A549 (cell line): ENCODE measurements around the gene NFATC2. TPM values are rescaled to one million over a fixed set of nuclear protein-coding genes. Genes with fewer than 3 reads are reported as not detected.
A peak's percentile ranks its signal among the peaks of the same experiment; 100 is the strongest.
"Not testable (repeated sequence)": the region's sequence is repeated elsewhere in the genome, so short reads cannot be mapped to it uniquely, and the experiment has no call there.

Experiments used
- ATAC-seq, 2 experiments: fragments of 200-7000 bp in 1 of 2; fragments of >200 bp in 1 of 2; cut with Nextera tagmentation in 1 of 2; cut with Tn5 transposase in 1 of 2; 3 replicates each; pipeline versions ENCODE4 v1.8.0 to v1.9.1; 2018 to 2020; ENCODE audit warnings: mild to moderate bottlenecking in 1 of 2, moderate library complexity in 1 of 2
- CTCF ChIA-PET: fragments of 300-600 bp; sonication (Branson Sonifier 250); formaldehyde crosslinking; extraction: SDS; loops from one replicate; lab custom pipeline; 2021; ENCODE audit warnings: antibody characterized with exemption, inconsistent platforms; lab: Yijun Ruan, JAX
- POLR2A ChIA-PET: fragments of 350-600 bp; formaldehyde crosslinking; extraction: SDS; loops from one replicate; lab custom pipeline; 2021; ENCODE audit warnings: antibody characterized with exemption, inconsistent platforms; lab: Yijun Ruan, JAX
- DNase-seq, 2 experiments: peaks; one replicate each; pipeline versions ENCODE4 v3.0.0 to v3.0.0-alpha.2; 2011 to 2016; ENCODE audit warnings: low read depth in 1 of 2, low spot score in 1 of 2
- FAIRE-seq: peaks from 2 replicates; lab custom pipeline; 2011; peaks lifted over from hg19 to GRCh38; lab: Jason Lieb, UNC
- H3K27ac ChIP-seq, 2 experiments: fragments of >200 bp; sonication (Bioruptor Twin); formaldehyde crosslinking; 3 replicates each; pipeline ENCODE4 v1.5.1; 2016 to 2017
- H3K4me1 ChIP-seq: fragments of >200 bp; sonication (Bioruptor Twin); formaldehyde crosslinking; 3 replicates; pipeline ENCODE4 v1.6.1; 2016
- H3K4me2 ChIP-seq: fragments of >200 bp; sonication (Bioruptor Twin); formaldehyde crosslinking; 3 replicates; pipeline ENCODE4 v1.6.1; 2016
- H3K4me3 ChIP-seq: fragments of >200 bp; sonication (Bioruptor Twin); formaldehyde crosslinking; 3 replicates; pipeline ENCODE4 v1.5.1; 2016
- H3K9me3 ChIP-seq: fragments of >200 bp; sonication (Bioruptor Twin); formaldehyde crosslinking; 3 replicates; pipeline ENCODE4 v1.6.1; 2016
- CBX8 ChIP-seq: fragments of 200-600 bp; sonication (generic); IDR thresholded peaks from 2 replicates; pipeline ENCODE4 v1.6.1; 2016
- CHD4 ChIP-seq: fragments of 200-600 bp; sonication (generic); IDR thresholded peaks from 2 replicates; pipeline ENCODE4 v1.6.1; 2016; ENCODE audit warnings: antibody characterized with exemption, mild to moderate bottlenecking, borderline replicate concordance
- FOXS1 ChIP-seq: fragments of 250-450 bp; sonication (Bioruptor Pico); IDR thresholded peaks from 2 replicates; pipeline ENCODE4 v1.5.0; 2020; ENCODE audit warnings: mild to moderate bottlenecking, moderate library complexity
- HEYL ChIP-seq: fragments of 250-450 bp; sonication (Bioruptor Pico); IDR thresholded peaks from 2 replicates; pipeline ENCODE4 v1.8.0; 2021; ENCODE audit warnings: mild to moderate bottlenecking, moderate library complexity
- JUNB ChIP-seq: fragments of >200 bp; sonication (Bioruptor Twin); formaldehyde crosslinking; IDR thresholded peaks from 2 replicates; pipeline ENCODE4 v1.6.1; 2016
- MAZ ChIP-seq: fragments of 150-350 bp; IDR thresholded peaks from 2 replicates; pipeline ENCODE4 v1.6.1; 2014; ENCODE audit warnings: antibody characterized with exemption, low read depth, low read length, borderline replicate concordance
- NFE2L2 ChIP-seq: fragments of 150-350 bp; conservative IDR thresholded peaks from 2 replicates; pipeline ENCODE4 v1.6.1; 2014; ENCODE audit warnings: low read length
- POLR2A ChIP-seq: IDR thresholded peaks from 2 replicates; pipeline ENCODE4 v1.6.1; 2012; ENCODE audit warnings: mild to moderate bottlenecking, low read length
- RAD21 ChIP-seq, 2 experiments: fragments of >200 bp in 1 of 2; sonication (Bioruptor Twin) in 1 of 2; formaldehyde crosslinking in 1 of 2; IDR thresholded peaks in 1 of 2; conservative IDR thresholded peaks in 1 of 2; 2 replicates in 1 of 2; 3 replicates in 1 of 2; pipeline ENCODE4 v1.6.1; 2012 to 2018; ENCODE audit warnings: inconsistent platforms in 1 of 2
- RCOR1 ChIP-seq: fragments of 150-350 bp; IDR thresholded peaks from 2 replicates; pipeline ENCODE4 v1.6.1; 2014; ENCODE audit warnings: antibody characterized with exemption, low read length, low read depth
- RNF2 ChIP-seq: fragments of 200-600 bp; sonication (generic); IDR thresholded peaks from 2 replicates; pipeline ENCODE4 v1.6.1; 2016; ENCODE audit warnings: low read depth, mild to moderate bottlenecking, antibody characterized with exemption, moderate library complexity, borderline replicate concordance
- SREBF2 ChIP-seq: fragments of 450-650 bp; IDR thresholded peaks from 2 replicates; pipeline ENCODE4 v1.6.1; 2014; ENCODE audit warnings: mild to moderate bottlenecking, moderate library complexity
- ZC3H11A ChIP-seq: fragments of 450-650 bp; IDR thresholded peaks from 2 replicates; pipeline ENCODE4 v1.6.1; 2014; ENCODE audit warnings: antibody characterized with exemption, mild to moderate bottlenecking
- ZFP36 ChIP-seq: fragments of 450-650 bp; IDR thresholded peaks from 2 replicates; pipeline ENCODE4 v1.6.1; 2014; ENCODE audit warnings: borderline replicate concordance; ENCODE audit not compliant: partially characterized antibody
- ZSCAN20 ChIP-seq: fragments of 250-450 bp; sonication (Bioruptor Pico); IDR thresholded peaks from 2 replicates; pipeline ENCODE4 v1.8.0; 2022; ENCODE audit warnings: mild to moderate bottlenecking, moderate library complexity
- WGBS: methylation state at CpG from one replicate; pipeline ENCODE4 v1.1.6; 2017; ENCODE audit errors: missing lambda C conversion rate; 5-methylcytosine and 5-hydroxymethylcytosine counted together
- polyA plus RNA-seq, 4 experiments: library from polyadenylated mRNA; depleted of rRNA in 3 of 4; stranded (reverse); fragments of >200 nt; fragmentation: RNase III in 1 of 4; extraction: RNeasy Plus Mini Kit Qiagen cat#74134 plus additional on column Dnase treatment in 1 of 4; gene quantifications; 2 replicates in 3 of 4; 3 replicates in 1 of 4; pipeline ENCODE4 v1.2.3, GENCODE V29; 2011 to 2017
- TF ChIP-seq, protein P1 (sequence below): fragments of 150-350 bp; IDR thresholded peaks from 2 replicates; pipeline ENCODE4 v1.6.1; 2014; ENCODE audit warnings: low read depth, mild to moderate bottlenecking, low read length
- TF ChIP-seq, protein P2 (sequence below): fragments of 250-450 bp; sonication (Bioruptor Pico); IDR thresholded peaks from 2 replicates; pipeline ENCODE4 v1.5.0; 2020; ENCODE audit warnings: low read depth, mild to moderate bottlenecking, moderate library complexity
- TF ChIP-seq, protein P3 (sequence below): IDR thresholded peaks from 2 replicates; pipeline ENCODE4 v1.6.1; 2012

The NFATC2 gene
- polyA plus RNA-seq, 2 of the 4 experiments (the other 2 are of a cell fraction): 0.75 to 1.6 TPM

DNA sequence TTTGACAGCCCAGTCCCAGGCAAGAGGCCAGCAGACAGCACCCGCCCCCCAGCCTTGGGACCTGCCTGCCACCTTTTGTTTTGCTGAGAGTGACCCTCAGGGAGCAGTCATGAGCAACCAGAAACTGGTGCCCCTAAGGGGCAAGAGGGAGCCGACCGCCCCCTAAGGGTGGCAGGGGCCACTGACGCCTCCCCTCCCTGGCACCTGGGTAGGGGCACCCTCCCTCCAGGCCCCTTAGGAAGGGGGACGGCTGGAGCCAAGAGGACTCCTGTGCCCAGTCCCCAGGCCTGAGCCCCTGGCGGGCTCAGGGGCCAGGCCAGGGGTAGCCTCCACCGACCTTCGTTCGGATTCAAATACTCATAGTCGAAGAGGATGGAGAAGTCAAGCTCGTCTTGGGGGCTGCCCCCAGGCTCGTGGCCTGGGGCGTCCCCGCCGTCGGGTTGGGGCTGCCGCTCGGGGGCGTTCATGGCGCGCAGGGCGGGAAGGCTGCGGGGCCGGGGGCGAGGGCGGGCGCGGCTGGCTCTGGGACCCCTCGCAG lies 417 bp downstream of the NFATC2 start:
- POLR2A ChIA-PET: interaction anchor here (0.5 kb wide), 1 partner anchor 54 kb away, joined by 3 read pairs; no protein-coding TSS in a partner anchor
- CTCF ChIA-PET: interaction anchor here (3.0 kb wide), 1 partner anchor 21 kb away, joined by 10 read pairs; no protein-coding TSS in a partner anchor
- 0 out of 6 replicates have a peak, but pooled peaks of 1 of the 2 experiments have one; percentile 11 for ATAC-seq
- no peak for DNase-seq
- peaks cover 12% of the 10 kb centered on the region; the same call in 2 of the 3 replicates for H3K9me3 ChIP-seq
- no peaks in the 10 kb centered on the region for H3K4me1 ChIP-seq
- no peak overlapping the region for H3K27ac ChIP-seq
- no peak for TF ChIP-seq CBX8
- TF ChIP-seq HEYL: no peak
- no peak for TF ChIP-seq ZFP36
- no peak for TF ChIP-seq CHD4
- 68% methylated on average over 4 of the region's 29 CpGs for WGBS
- H3K4me2 ChIP-seq: peak overlapping the region; percentile 60
- no peak for FAIRE-seq
- no peak overlapping the region for H3K4me3 ChIP-seq

DNA sequence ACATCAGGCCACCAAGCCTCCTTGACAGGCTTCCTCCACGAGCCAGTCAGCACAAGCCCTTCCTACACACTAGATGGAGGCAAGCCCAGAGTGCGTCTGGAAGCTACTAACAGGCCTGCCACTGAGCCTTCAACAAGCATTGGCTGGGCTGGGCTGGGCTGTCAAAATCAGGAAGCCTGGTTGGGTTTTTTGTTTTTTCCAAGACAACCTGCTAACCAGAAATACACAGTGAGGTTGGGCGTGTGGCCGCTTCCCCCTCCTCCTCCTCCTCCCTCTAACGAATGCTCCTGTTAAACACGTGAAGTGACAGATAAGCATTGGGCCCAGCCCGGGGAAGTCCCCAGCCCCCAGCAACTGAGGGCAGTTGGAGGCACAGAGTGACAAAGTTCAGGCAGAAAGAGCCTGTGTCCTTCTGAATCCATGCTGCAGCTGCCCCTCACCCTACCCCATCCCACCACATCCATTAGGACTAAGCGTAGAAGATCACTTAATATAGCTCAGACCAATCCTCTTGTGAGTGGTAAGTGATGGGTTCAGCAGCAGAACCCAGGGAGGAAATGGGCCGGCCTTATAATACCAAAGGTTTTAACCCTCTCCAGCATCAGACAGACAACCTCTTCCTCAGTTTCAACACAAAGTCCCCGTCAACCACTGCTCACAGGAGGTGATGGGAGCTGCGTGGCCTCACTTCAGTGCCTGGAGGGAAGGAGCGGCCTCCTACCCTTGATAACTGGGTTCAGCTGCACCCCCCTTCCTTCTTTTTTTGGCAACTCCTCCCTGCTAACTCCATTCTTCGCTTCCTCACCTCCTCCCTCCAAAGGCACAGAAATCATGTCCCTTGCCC lies 1.1 kb downstream of the NFATC2 start:
- peak in 1 of 2 experiments; percentile 44; a peak in 3 of 6 replicates for ATAC-seq
- 90% methylated on average over 13 of the region's 13 CpGs for WGBS
- no peak for DNase-seq
- Histone ChIP-seq H3K27ac (no peak overlapping the region), H3K4me1 (no peaks in the 10 kb centered on the region), H3K4me2 (no peak overlapping the region), H3K4me3 (no peak overlapping the region), H3K9me3 (peaks cover 12% of the 10 kb centered on the region; the same call in 2 of the 3 replicates)
- POLR2A ChIA-PET: interaction anchor here (0.5 kb wide), 1 partner anchor 55 kb away, joined by 3 read pairs; no protein-coding TSS in a partner anchor
- TF ChIP-seq RCOR1: no peak
- TF ChIP-seq, protein P1, sequence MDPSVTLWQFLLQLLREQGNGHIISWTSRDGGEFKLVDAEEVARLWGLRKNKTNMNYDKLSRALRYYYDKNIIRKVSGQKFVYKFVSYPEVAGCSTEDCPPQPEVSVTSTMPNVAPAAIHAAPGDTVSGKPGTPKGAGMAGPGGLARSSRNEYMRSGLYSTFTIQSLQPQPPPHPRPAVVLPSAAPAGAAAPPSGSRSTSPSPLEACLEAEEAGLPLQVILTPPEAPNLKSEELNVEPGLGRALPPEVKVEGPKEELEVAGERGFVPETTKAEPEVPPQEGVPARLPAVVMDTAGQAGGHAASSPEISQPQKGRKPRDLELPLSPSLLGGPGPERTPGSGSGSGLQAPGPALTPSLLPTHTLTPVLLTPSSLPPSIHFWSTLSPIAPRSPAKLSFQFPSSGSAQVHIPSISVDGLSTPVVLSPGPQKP: no peak
- TF ChIP-seq ZC3H11A: no peak
- no peak for TF ChIP-seq POLR2A
- no peak for FAIRE-seq
- CTCF ChIA-PET: interaction anchor here (1.1 kb wide), 1 partner anchor 53 kb away, joined by 5 read pairs; no protein-coding TSS in a partner anchor

DNA sequence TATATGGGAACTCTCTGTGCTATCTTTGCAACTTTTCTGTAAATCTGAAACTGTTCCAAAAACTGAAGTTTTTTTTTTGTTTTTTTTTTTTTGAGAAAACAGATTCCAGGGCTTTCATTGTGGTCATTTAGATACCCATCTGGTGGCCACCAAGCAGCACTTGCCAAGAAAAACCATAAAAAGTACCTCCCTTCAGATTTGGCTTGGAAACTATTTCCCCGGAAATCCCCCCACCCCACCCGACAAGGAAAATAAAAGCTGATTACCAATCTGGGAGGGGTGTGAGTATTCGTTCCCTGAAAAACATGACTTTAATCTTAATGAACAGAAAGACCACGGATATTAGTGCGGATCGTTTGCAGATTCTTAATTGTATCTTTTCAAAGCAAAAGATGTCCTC lies 1.9 kb downstream of the NFATC2 start:
- Histone ChIP-seq H3K4me3 (no peak overlapping the region), H3K4me1 (no peaks in the 10 kb centered on the region), H3K27ac (no peak overlapping the region), H3K4me2 (no peak overlapping the region), H3K9me3 (peaks cover 12% of the 10 kb centered on the region; the same call in 2 of the 3 replicates)
- no peak for DNase-seq
- no peak for TF ChIP-seq RAD21 (conservative IDR thresholded peaks at IDR 0.05 in 1 of 2, IDR thresholded peaks at IDR 0.05 in 1 of 2)
- TF ChIP-seq, protein P2, sequence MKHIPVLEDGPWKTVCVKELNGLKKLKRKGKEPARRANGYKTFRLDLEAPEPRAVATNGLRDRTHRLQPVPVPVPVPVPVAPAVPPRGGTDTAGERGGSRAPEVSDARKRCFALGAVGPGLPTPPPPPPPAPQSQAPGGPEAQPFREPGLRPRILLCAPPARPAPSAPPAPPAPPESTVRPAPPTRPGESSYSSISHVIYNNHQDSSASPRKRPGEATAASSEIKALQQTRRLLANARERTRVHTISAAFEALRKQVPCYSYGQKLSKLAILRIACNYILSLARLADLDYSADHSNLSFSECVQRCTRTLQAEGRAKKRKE (CRISPR knock-in tag): no peak
- no peak for TF ChIP-seq JUNB
- no peak for TF ChIP-seq RNF2
- no peak for TF ChIP-seq ZSCAN20
- TF ChIP-seq NFE2L2: no peak
- TF ChIP-seq, protein P3, sequence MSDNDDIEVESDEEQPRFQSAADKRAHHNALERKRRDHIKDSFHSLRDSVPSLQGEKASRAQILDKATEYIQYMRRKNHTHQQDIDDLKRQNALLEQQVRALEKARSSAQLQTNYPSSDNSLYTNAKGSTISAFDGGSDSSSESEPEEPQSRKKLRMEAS: no peak
- TF ChIP-seq SREBF2: no peak
- TF ChIP-seq CHD4: no peak
- no peak for TF ChIP-seq FOXS1 (CRISPR knock-in tag)
- TF ChIP-seq MAZ: no peak
- POLR2A ChIA-PET: no interaction called here
- ATAC-seq: no peak
- CTCF ChIA-PET: interaction anchor here (1.1 kb wide), 1 partner anchor 54 kb away, joined by 5 read pairs; no protein-coding TSS in a partner anchor
- FAIRE-seq: no peak
- WGBS: 85% methylated on average over 6 of the region's 6 CpGs

DNA sequence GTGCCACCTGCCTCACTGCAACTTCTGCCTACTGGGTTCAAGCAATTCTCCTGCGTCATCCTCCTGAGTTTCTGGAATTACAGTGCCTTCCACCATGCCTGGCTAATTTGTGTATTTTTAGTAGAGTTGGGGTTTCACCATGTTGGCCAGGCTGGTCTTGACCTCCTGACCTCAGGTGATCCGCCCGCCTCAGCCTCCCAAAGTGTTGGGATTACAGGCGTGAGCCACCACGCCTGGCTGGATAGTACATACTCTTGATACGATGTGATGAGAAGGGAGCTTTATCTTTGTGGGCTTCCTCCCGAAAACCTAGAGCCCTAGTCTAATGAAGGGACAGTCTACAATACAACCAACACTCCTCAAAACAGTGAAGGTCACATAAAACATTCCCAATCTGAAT lies 2.4 kb downstream of the NFATC2 start:
- POLR2A ChIA-PET, H3K27ac ChIP-seq, H3K4me2 ChIP-seq, H3K4me3 ChIP-seq, ATAC-seq, FAIRE-seq, H3K4me1 ChIP-seq, DNase-seq, CTCF ChIA-PET: not testable (repeated sequence)
- H3K9me3 ChIP-seq: peaks cover 12% of the 10 kb centered on the region; the same call in 2 of the 3 replicates
- WGBS: 94% methylated on average over 7 of the region's 7 CpGs
